ENCODE results near the gene NMRAL1.

GRCh38 chr16:4509420-4509819 is 35.0 kb upstream of the NMRAL1 start:
- TF ChIP-seq CTCF (IDR thresholded peaks at IDR 0.05) = no peak
- TF ChIP-seq EZH2 (IDR thresholded peaks at IDR 0.05) = no peak
